ENCODE data around the gene BLVRA. TPM values are rescaled to one million over a fixed set of nuclear protein-coding genes. Genes with fewer than 3 reads are reported as not detected.
A peak's percentile ranks its signal among the peaks of the same experiment; 100 is the strongest.
"Not testable (repeated sequence)": the region's sequence is repeated elsewhere in the genome, so short reads cannot be mapped to it uniquely, and the experiment has no call there.

Gene BLVRA
- total RNA-seq, 2 experiments from 2014 or later, result 26.6 to 28.9 TPM

GRCh38 chr7:43729924-43730248 is 28.6 kb upstream of the BLVRA start:
- peaks cover 4% of the 10 kb centered on the region for H3K36me3 Mint-ChIP-seq (ENCODE audit: low read depth)
- H3K27me3 Mint-ChIP-seq (ENCODE audit: low read depth), result peaks cover 7% of the 10 kb centered on the region
- H3K4me1 Mint-ChIP-seq (ENCODE audit: low read depth), result peaks cover 36% of the 10 kb centered on the region
- intact Hi-C loops (cut with micrococcal nuclease), result loop anchor here (1.0 to 10.0 kb wide), 10 partner anchors 29 to 1845 kb away; partner anchors contain the start of genes MRPL32, PSMA2, PURB and STK17A
- peak overlapping the region; percentile 90 for H3K4me3 Mint-ChIP-seq
- no peaks in the 10 kb centered on the region for H3K9me3 Mint-ChIP-seq
- no peak for DNase-seq
- H3K27ac Mint-ChIP-seq, result peak overlapping the region; percentile 89
- CTCF ChIA-PET, result interaction anchor here (0.9 to 2.7 kb wide), 7 partner anchors 8 to 147 kb away, joined by 3 to 27 read pairs (median 4); partner anchors contain the start of genes BLVRA and STK17A

GRCh38 chr7:43731494-43731893 is 27.0 kb upstream of the BLVRA start:
- intact Hi-C loops (cut with micrococcal nuclease), result loop anchor here (5.0 to 10.0 kb wide), 3 partner anchors 657 to 1847 kb away; partner anchors contain the start of gene PURB
- H3K27me3 Mint-ChIP-seq (ENCODE audit: low read depth); DNase-seq; H3K9me3 Mint-ChIP-seq; H3K27ac Mint-ChIP-seq; H3K4me3 Mint-ChIP-seq; H3K36me3 Mint-ChIP-seq (ENCODE audit: low read depth): not testable (repeated sequence)
- H3K4me1 Mint-ChIP-seq (ENCODE audit: low read depth), result peaks cover 44% of the 10 kb centered on the region
- CTCF ChIA-PET, result interaction anchor here (0.7 kb wide), 1 partner anchor 111 kb away, joined by 3 read pairs; no protein-coding TSS in a partner anchor

- H3K9me3 Mint-ChIP-seq; H3K4me3 Mint-ChIP-seq; H3K36me3 Mint-ChIP-seq (ENCODE audit: low read depth); H3K27me3 Mint-ChIP-seq (ENCODE audit: low read depth): not testable (repeated sequence)
- H3K4me1 Mint-ChIP-seq (ENCODE audit: low read depth), result peaks cover 25% of the 10 kb centered on the region
- intact Hi-C loops (cut with micrococcal nuclease), result loop anchor here (1.0 to 10.0 kb wide), 6 partner anchors 86 to 1850 kb away; partner anchors contain the start of genes C7orf25 and PURB
- H3K27ac Mint-ChIP-seq, result peak overlapping the region; percentile 47
- CTCF ChIA-PET, result interaction anchor here (0.8 to 2.3 kb wide), 5 partner anchors 85 to 152 kb away, joined by 3 to 9 read pairs (median 4); partner anchors contain the start of gene STK17A
- DNase-seq, result peak; percentile 35
Measured at GRCh38 chr7:43734575-43735332, 23.7 kb upstream of the BLVRA start.

- Mint-ChIP-seq H3K36me3 (ENCODE audit: low read depth) (no peaks in the 10 kb centered on the region), H3K4me1 (ENCODE audit: low read depth) (peaks cover 23% of the 10 kb centered on the region), H3K9me3 (no peaks in the 10 kb centered on the region), H3K4me3 (peak overlapping the region; percentile 32), H3K27me3 (ENCODE audit: low read depth) (peaks cover 7% of the 10 kb centered on the region), H3K27ac (peak overlapping the region; percentile 75)
- intact Hi-C loops (cut with micrococcal nuclease), result loop anchor here (1.0 to 10.0 kb wide), 5 partner anchors 87 to 1851 kb away; partner anchors contain the start of gene C7orf25
- DNase-seq, result peak; percentile 48
- CTCF ChIA-PET, result interaction anchor here (0.8 to 2.3 kb wide), 7 partner anchors 15 to 153 kb away, joined by 3 to 9 read pairs (median 4); partner anchors contain the start of gene STK17A
Measured at GRCh38 chr7:43735403-43735801, 23.1 kb upstream of the BLVRA start.

- Mint-ChIP-seq H3K27ac (peak overlapping the region; percentile 75), H3K36me3 (ENCODE audit: low read depth) (no peaks in the 10 kb centered on the region), H3K4me3 (no peak overlapping the region), H3K4me1 (ENCODE audit: low read depth) (peaks cover 22% of the 10 kb centered on the region), H3K9me3 (no peaks in the 10 kb centered on the region), H3K27me3 (ENCODE audit: low read depth) (peaks cover 7% of the 10 kb centered on the region)
- peak; percentile 86 for DNase-seq
- CTCF ChIA-PET, result interaction anchor here (0.6 to 2.3 kb wide), 9 partner anchors 14 to 311 kb away, joined by 3 to 9 read pairs (median 4); partner anchors contain the start of gene STK17A
- intact Hi-C loops (cut with micrococcal nuclease), result loop anchor here (1.0 to 10.0 kb wide), 8 partner anchors 15 to 1851 kb away; partner anchors contain the start of genes C7orf25 and UBE2D4
Measured at GRCh38 chr7:43735802-43736603, 22.5 kb upstream of the BLVRA start.

GRCh38 chr7:43737467-43738127 is 20.9 kb upstream of the BLVRA start:
- peaks cover 22% of the 10 kb centered on the region for H3K4me1 Mint-ChIP-seq (ENCODE audit: low read depth)
- intact Hi-C loops (cut with micrococcal nuclease), result loop anchor here (5.0 to 10.0 kb wide), 3 partner anchors 663 to 1853 kb away; partner anchors contain the start of gene C7orf25
- H3K36me3 Mint-ChIP-seq (ENCODE audit: low read depth), result no peaks in the 10 kb centered on the region
- CTCF ChIA-PET, result interaction anchor here (0.8 to 1.4 kb wide), 3 partner anchors 38 to 102 kb away, joined by 3 to 6 read pairs (median 4); no protein-coding TSS in a partner anchor
- peaks cover 7% of the 10 kb centered on the region for H3K27me3 Mint-ChIP-seq (ENCODE audit: low read depth)
- no peaks in the 10 kb centered on the region for H3K9me3 Mint-ChIP-seq
- no peak overlapping the region for H3K27ac Mint-ChIP-seq
- H3K4me3 Mint-ChIP-seq, result no peak overlapping the region
- DNase-seq, result no peak

GRCh38 chr7:43742692-43743091 is 15.8 kb upstream of the BLVRA start:
- CTCF ChIA-PET, result interaction anchor here (0.7 kb wide), 1 partner anchor 277 kb away, joined by 3 read pairs; no protein-coding TSS in a partner anchor
- Mint-ChIP-seq H3K4me1 (ENCODE audit: low read depth) (no peaks in the 10 kb centered on the region), H3K27me3 (ENCODE audit: low read depth) (no peaks in the 10 kb centered on the region), H3K36me3 (ENCODE audit: low read depth) (no peaks in the 10 kb centered on the region), H3K27ac (no peak overlapping the region), H3K9me3 (no peaks in the 10 kb centered on the region), H3K4me3 (no peak overlapping the region)
- DNase-seq, result no peak
- intact Hi-C loops (cut with micrococcal nuclease), result no loop called here

- no peak for DNase-seq
- Mint-ChIP-seq H3K4me1 (ENCODE audit: low read depth) (peaks cover 11% of the 10 kb centered on the region), H3K4me3 (no peak overlapping the region), H3K27ac (no peak overlapping the region), H3K27me3 (ENCODE audit: low read depth) (no peaks in the 10 kb centered on the region), H3K36me3 (ENCODE audit: low read depth) (no peaks in the 10 kb centered on the region), H3K9me3 (no peaks in the 10 kb centered on the region)
- intact Hi-C loops (cut with micrococcal nuclease), result no loop called here
- CTCF ChIA-PET, result interaction anchor here (1.3 to 2.5 kb wide), 2 partner anchors 165 kb away, joined by 3 to 11 read pairs; partner anchors contain the start of gene STK17A
Measured at GRCh38 chr7:43747328-43748105, 11.0 kb upstream of the BLVRA start.

- H3K36me3 Mint-ChIP-seq (ENCODE audit: low read depth), result no peaks in the 10 kb centered on the region
- CTCF ChIA-PET, result interaction anchor here (1.0 to 2.5 kb wide), 4 partner anchors 13 to 175 kb away, joined by 3 to 11 read pairs (median 4); partner anchors contain the start of gene STK17A
Measured at GRCh38 chr7:43749383-43749940, 9.0 kb upstream of the BLVRA start.

GRCh38 chr7:43750016-43750887 is 8.2 kb upstream of the BLVRA start:
- no peaks in the 10 kb centered on the region for H3K27me3 Mint-ChIP-seq (ENCODE audit: low read depth)
- CTCF ChIA-PET, result interaction anchor here (0.6 to 2.5 kb wide), 5 partner anchors 14 to 168 kb away, joined by 3 to 11 read pairs (median 3); partner anchors contain the start of gene STK17A
- no peaks in the 10 kb centered on the region for H3K36me3 Mint-ChIP-seq (ENCODE audit: low read depth)
- no peaks in the 10 kb centered on the region for H3K9me3 Mint-ChIP-seq
- intact Hi-C loops (cut with micrococcal nuclease), result no loop called here
- H3K27ac Mint-ChIP-seq, result no peak overlapping the region
- H3K4me3 Mint-ChIP-seq, result no peak overlapping the region
- peaks cover 16% of the 10 kb centered on the region for H3K4me1 Mint-ChIP-seq (ENCODE audit: low read depth)
- no peak for DNase-seq

More at GRCh38 chr7:43749383-43749940, 9.0 kb upstream of the BLVRA start:
- Mint-ChIP-seq H3K4me1 (ENCODE audit: low read depth) (peaks cover 16% of the 10 kb centered on the region), H3K9me3 (no peaks in the 10 kb centered on the region), H3K27me3 (ENCODE audit: low read depth) (no peaks in the 10 kb centered on the region), H3K4me3 (no peak overlapping the region), H3K27ac (no peak overlapping the region)
- DNase-seq, result no peak
- intact Hi-C loops (cut with micrococcal nuclease), result no loop called here
